SK-N-SH treated with all-trans-retinoic acid at 6 μM for 48 hours (cell line): ENCODE measurements around the gene USHBP1.

Experiments
- ATAC-seq: fragments of 200-7000 bp; cut with Tn5 transposase; 3 replicates; pipeline ENCODE4 v1.9.1; 2020; ENCODE audit warnings: mild to moderate bottlenecking, moderate library complexity
- ARNTL ChIP-seq: fragments of 450-650 bp; formaldehyde crosslinking; IDR thresholded peaks from 2 replicates; pipeline ENCODE4 v1.5.0; 2020; ENCODE audit warnings: low read depth, mild to moderate bottlenecking, moderate library complexity, borderline replicate concordance
- BACH2 ChIP-seq: fragments of 250-450 bp; sonication (Bioruptor Pico); IDR thresholded peaks from 2 replicates; pipeline ENCODE4 v1.9.0; 2021; ENCODE audit warnings: mild to moderate bottlenecking, borderline replicate concordance
- CREB5 ChIP-seq: fragments of 250-450 bp; sonication (Bioruptor Pico); IDR thresholded peaks from 2 replicates; pipeline ENCODE4 v1.5.1; 2020; ENCODE audit warnings: low read depth, mild to moderate bottlenecking, moderate library complexity
- CSDC2 ChIP-seq: fragments of 250-450 bp; sonication (Bioruptor Pico); IDR thresholded peaks from 2 replicates; pipeline ENCODE4 v1.5.0; 2020; ENCODE audit warnings: mild to moderate bottlenecking, moderate library complexity
- ESRRG ChIP-seq: fragments of 250-450 bp; sonication (Bioruptor Pico); IDR thresholded peaks from 2 replicates; pipeline ENCODE4 v1.6.1; 2021; ENCODE audit warnings: mild to moderate bottlenecking
- GLIS3 ChIP-seq: fragments of 250-450 bp; sonication (Bioruptor Pico); IDR thresholded peaks from 2 replicates; pipeline ENCODE4 v1.5.0; 2020; ENCODE audit warnings: mild to moderate bottlenecking, moderate library complexity
- ISL1 ChIP-seq: fragments of 250-450 bp; sonication (Bioruptor Pico); IDR thresholded peaks from 2 replicates; pipeline ENCODE4 v2.1.2; 2022; ENCODE audit warnings: mild to moderate bottlenecking, moderate library complexity
- OSR1 ChIP-seq: fragments of 250-450 bp; sonication (Bioruptor Pico); IDR thresholded peaks from 2 replicates; pipeline ENCODE4 v1.8.0; 2022; ENCODE audit warnings: moderate library complexity, mild to moderate bottlenecking, inconsistent platforms
- PATZ1 ChIP-seq: fragments of 250-450 bp; sonication (Bioruptor Pico); IDR thresholded peaks from 2 replicates; pipeline ENCODE4 v1.8.0; 2020; ENCODE audit warnings: mild to moderate bottlenecking, moderate library complexity, borderline replicate concordance
- POU6F1 ChIP-seq: fragments of 250-450 bp; sonication (Bioruptor Pico); IDR thresholded peaks from 2 replicates; pipeline ENCODE4 v1.8.0; 2021; ENCODE audit warnings: low read depth, mild to moderate bottlenecking, moderate library complexity, borderline replicate concordance
- PPARA ChIP-seq: fragments of 250-450 bp; sonication (Bioruptor Pico); IDR thresholded peaks from 2 replicates; pipeline ENCODE4 v1.5.0; 2020; ENCODE audit warnings: mild to moderate bottlenecking, borderline replicate concordance
- RARB ChIP-seq: fragments of 250-450 bp; sonication (Bioruptor Pico); IDR thresholded peaks from 2 replicates; pipeline ENCODE4 v1.8.0; 2021; ENCODE audit warnings: mild to moderate bottlenecking, moderate library complexity
- TSHZ2 ChIP-seq: fragments of 250-450 bp; sonication (Bioruptor Pico); IDR thresholded peaks from 2 replicates; pipeline ENCODE4 v1.5.0; 2020; ENCODE audit warnings: mild to moderate bottlenecking, moderate library complexity
- ZC3H10 ChIP-seq: fragments of 250-450 bp; sonication (Bioruptor Pico); IDR thresholded peaks from 2 replicates; pipeline ENCODE4 v1.5.1; 2021; ENCODE audit warnings: mild to moderate bottlenecking, moderate library complexity
- ZFP3 ChIP-seq: fragments of 250-450 bp; sonication (Bioruptor Pico); IDR thresholded peaks from 2 replicates; pipeline ENCODE4 v1.5.0; 2020; ENCODE audit warnings: mild to moderate bottlenecking, moderate library complexity
- ZFP30 ChIP-seq: fragments of 450-650 bp; formaldehyde crosslinking; IDR thresholded peaks from 2 replicates; pipeline ENCODE4 v1.5.0; 2022; ENCODE audit warnings: mild to moderate bottlenecking, moderate library complexity
- ZNF565 ChIP-seq: fragments of 450-650 bp; formaldehyde crosslinking; conservative IDR thresholded peaks from 2 replicates; pipeline ENCODE4 v1.5.0; 2020; ENCODE audit warnings: low read depth, mild to moderate bottlenecking, moderate library complexity
- ZNF70 ChIP-seq: fragments of 450-650 bp; formaldehyde crosslinking; IDR thresholded peaks from 2 replicates; pipeline ENCODE4 v1.5.0; 2020; ENCODE audit warnings: mild to moderate bottlenecking, moderate library complexity
- ZNF8 ChIP-seq: fragments of 450-650 bp; formaldehyde crosslinking; IDR thresholded peaks from 2 replicates; pipeline ENCODE4 v1.5.0; 2020; ENCODE audit warnings: mild to moderate bottlenecking, moderate library complexity

Gene USHBP1

GRCh38 chr19:17309198-17309964 is 44.8 kb upstream of the USHBP1 start, which contains the start of gene DDA1:
Gene DDA1, plus strand, starts transcription at chr19:17309563. Its CDS starts 92 bp downstream, at chr19:17309655.
- ATAC-seq = peak; percentile 87
- TF ChIP-seq CSDC2 (CRISPR knock-in tag) (no peak), ISL1 (no peak), OSR1 (no peak), PPARA (CRISPR knock-in tag) (no peak), ZNF565 (CRISPR knock-in tag) (no peak), ZFP30 (CRISPR knock-in tag) (no peak), CREB5 (CRISPR knock-in tag) (no peak), RARB (CRISPR knock-in tag) (no peak)

- ATAC-seq = no peak
These were observed 43.4 kb upstream of the USHBP1 start for GRCh38 chr19:17307876-17308377.

More at GRCh38 chr19:17307876-17308377, 43.4 kb upstream of the USHBP1 start:
- TF ChIP-seq ZNF8 (CRISPR knock-in tag) (no peak), ARNTL (no peak), TSHZ2 (no peak), GLIS3 (no peak), ZNF70 (CRISPR knock-in tag) (no peak), CSDC2 (CRISPR knock-in tag) (no peak), ISL1 (no peak), BACH2 (CRISPR knock-in tag) (no peak), CREB5 (CRISPR knock-in tag) (no peak), OSR1 (no peak), PATZ1 (CRISPR knock-in tag) (no peak), POU6F1 (CRISPR knock-in tag) (no peak), ESRRG (no peak), ZFP3 (CRISPR knock-in tag) (no peak), RARB (CRISPR knock-in tag) (no peak), ZC3H10 (CRISPR knock-in tag) (no peak), PPARA (CRISPR knock-in tag) (no peak)
